Activated naive CD4-positive, alpha-beta T cell treated with anti-CD3 and anti-CD28 coated beads, Interleukin-2, amount 50 U/mL, for 24 hours (primary cell): ENCODE measurements around the gene BCORL1.

Experiments used
- H3K27ac Mint-ChIP-seq: one replicate; pipeline ENCODE4 v1.8.0; 2021; ENCODE audit warnings: mild to moderate bottlenecking, mixed read lengths
- H3K27me3 Mint-ChIP-seq: one replicate; pipeline ENCODE4 v1.8.0; 2021; ENCODE audit warnings: mixed read lengths
- H3K36me3 Mint-ChIP-seq: one replicate; pipeline ENCODE4 v1.8.0; 2021; ENCODE audit warnings: mixed read lengths
- H3K4me1 Mint-ChIP-seq: one replicate; pipeline ENCODE4 v1.8.0; 2021; ENCODE audit warnings: mixed read lengths
- H3K4me3 Mint-ChIP-seq: one replicate; pipeline ENCODE4 v1.8.0; 2021; ENCODE audit warnings: mild to moderate bottlenecking, mixed read lengths
- H3K9me3 Mint-ChIP-seq: one replicate; pipeline ENCODE4 v1.8.0; 2021; ENCODE audit warnings: mixed read lengths

BCORL1 gene, protein sequence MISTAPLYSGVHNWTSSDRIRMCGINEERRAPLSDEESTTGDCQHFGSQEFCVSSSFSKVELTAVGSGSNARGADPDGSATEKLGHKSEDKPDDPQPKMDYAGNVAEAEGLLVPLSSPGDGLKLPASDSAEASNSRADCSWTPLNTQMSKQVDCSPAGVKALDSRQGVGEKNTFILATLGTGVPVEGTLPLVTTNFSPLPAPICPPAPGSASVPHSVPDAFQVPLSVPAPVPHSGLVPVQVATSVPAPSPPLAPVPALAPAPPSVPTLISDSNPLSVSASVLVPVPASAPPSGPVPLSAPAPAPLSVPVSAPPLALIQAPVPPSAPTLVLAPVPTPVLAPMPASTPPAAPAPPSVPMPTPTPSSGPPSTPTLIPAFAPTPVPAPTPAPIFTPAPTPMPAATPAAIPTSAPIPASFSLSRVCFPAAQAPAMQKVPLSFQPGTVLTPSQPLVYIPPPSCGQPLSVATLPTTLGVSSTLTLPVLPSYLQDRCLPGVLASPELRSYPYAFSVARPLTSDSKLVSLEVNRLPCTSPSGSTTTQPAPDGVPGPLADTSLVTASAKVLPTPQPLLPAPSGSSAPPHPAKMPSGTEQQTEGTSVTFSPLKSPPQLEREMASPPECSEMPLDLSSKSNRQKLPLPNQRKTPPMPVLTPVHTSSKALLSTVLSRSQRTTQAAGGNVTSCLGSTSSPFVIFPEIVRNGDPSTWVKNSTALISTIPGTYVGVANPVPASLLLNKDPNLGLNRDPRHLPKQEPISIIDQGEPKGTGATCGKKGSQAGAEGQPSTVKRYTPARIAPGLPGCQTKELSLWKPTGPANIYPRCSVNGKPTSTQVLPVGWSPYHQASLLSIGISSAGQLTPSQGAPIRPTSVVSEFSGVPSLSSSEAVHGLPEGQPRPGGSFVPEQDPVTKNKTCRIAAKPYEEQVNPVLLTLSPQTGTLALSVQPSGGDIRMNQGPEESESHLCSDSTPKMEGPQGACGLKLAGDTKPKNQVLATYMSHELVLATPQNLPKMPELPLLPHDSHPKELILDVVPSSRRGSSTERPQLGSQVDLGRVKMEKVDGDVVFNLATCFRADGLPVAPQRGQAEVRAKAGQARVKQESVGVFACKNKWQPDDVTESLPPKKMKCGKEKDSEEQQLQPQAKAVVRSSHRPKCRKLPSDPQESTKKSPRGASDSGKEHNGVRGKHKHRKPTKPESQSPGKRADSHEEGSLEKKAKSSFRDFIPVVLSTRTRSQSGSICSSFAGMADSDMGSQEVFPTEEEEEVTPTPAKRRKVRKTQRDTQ (N-terminal part only)

GRCh38 chrX:129982300-129983251 lies at the start of gene BCORL1:
BCORL1 (plus strand) TSS chrX:129982635; CDS start chrX:130005232, 22,597 bp downstream.
- no peak within 1 kb of the TSS for H3K4me3 Mint-ChIP-seq
- H3K27ac Mint-ChIP-seq: peak within 1 kb of the TSS; percentile 77
- no peaks in the 10 kb centered on the region for H3K27me3 Mint-ChIP-seq
- H3K36me3 Mint-ChIP-seq: no peaks in the 10 kb centered on the region
- H3K4me1 Mint-ChIP-seq: peaks cover 24% of the 10 kb centered on the region
- no peaks in the 10 kb centered on the region for H3K9me3 Mint-ChIP-seq

DNA sequence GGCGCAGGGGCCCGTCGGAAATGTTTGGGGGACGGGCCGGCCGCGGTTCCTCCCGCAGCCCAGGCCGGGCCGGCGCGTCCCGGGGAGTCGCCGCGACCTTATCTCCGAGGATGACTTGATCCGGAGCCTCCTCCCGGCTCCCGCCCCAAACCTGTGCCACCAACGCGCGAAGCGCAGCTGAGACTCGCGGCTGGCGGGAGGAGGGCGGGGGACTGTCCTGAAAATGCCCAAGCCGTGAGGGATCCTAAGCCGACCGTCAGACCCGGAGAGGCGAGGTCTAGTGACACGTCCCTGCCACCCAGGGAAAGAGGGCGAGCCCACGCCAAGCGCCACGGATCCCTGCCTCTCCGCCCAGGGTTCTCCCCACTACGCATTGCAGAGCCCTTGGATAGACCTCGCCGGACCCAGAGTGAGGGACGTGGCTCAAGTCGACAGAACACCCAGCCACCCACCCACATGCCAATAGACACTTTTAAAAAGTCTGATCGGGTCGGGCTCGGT lies 49.6 kb upstream of the BCORL1 start:
- peaks cover 16% of the 10 kb centered on the region for H3K4me1 Mint-ChIP-seq
- no peaks in the 10 kb centered on the region for H3K36me3 Mint-ChIP-seq
- H3K9me3 Mint-ChIP-seq: no peaks in the 10 kb centered on the region
- no peaks in the 10 kb centered on the region for H3K27me3 Mint-ChIP-seq
- H3K27ac Mint-ChIP-seq: no peak overlapping the region
- peak overlapping the region; percentile 39 for H3K4me3 Mint-ChIP-seq

- Mint-ChIP-seq H3K4me1 (peaks cover 24% of the 10 kb centered on the region), H3K9me3 (no peaks in the 10 kb centered on the region), H3K27ac (no peak overlapping the region), H3K27me3 (no peaks in the 10 kb centered on the region), H3K36me3 (no peaks in the 10 kb centered on the region), H3K4me3 (peak overlapping the region; percentile 75)
Observed at GRCh38 chrX:129933700-129934099, 48.7 kb upstream of the BCORL1 start.

DNA sequence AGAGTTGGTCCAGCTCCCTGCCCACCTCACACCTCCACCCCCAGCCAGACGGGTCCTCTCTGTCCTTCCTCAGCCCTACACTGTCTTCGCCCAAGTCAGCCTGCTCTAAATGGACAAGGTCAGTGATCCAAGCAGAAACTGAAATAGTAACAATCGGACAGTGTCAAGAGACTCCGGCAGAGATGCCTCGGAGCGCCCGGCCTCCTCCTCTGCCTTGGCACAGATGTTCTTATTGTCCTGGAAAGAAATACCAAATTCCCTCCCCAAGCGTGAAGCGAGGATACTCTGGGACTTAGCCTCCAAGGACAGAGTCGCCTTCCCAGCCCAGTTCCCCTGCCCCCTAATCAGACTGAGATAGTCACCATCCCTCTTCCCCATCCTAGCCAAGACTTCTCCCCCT lies 48.0 kb upstream of the BCORL1 start:
- Mint-ChIP-seq H3K36me3 (no peaks in the 10 kb centered on the region), H3K27me3 (no peaks in the 10 kb centered on the region), H3K27ac (no peak overlapping the region), H3K4me1 (peaks cover 24% of the 10 kb centered on the region), H3K4me3 (no peak overlapping the region), H3K9me3 (no peaks in the 10 kb centered on the region)

GRCh38 chrX:129934952-129935351 lies 47.5 kb upstream of the BCORL1 start:
- no peak overlapping the region for H3K4me3 Mint-ChIP-seq
- no peaks in the 10 kb centered on the region for H3K36me3 Mint-ChIP-seq
- H3K27ac Mint-ChIP-seq: no peak overlapping the region
- peaks cover 24% of the 10 kb centered on the region for H3K4me1 Mint-ChIP-seq
- no peaks in the 10 kb centered on the region for H3K27me3 Mint-ChIP-seq
- H3K9me3 Mint-ChIP-seq: no peaks in the 10 kb centered on the region

DNA sequence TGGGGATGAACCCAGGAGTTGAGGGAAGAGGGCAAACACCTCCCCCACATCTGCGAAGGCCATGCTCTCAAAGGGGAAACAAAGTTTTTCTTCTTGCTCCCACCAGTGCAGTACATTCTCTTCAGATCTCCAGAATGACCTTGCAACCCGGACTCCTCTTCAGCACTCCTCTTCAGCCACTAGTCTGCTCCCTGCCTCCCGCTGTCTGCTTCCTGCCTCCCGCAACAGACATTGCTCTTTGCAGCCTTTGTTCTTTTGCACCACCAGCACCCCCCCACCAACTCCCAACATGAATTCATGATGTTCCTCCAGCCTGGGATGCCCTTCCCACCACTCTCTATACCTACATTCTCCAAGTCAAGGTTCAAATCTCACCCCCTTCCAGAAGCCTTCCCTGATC lies 44.4 kb upstream of the BCORL1 start:
- Mint-ChIP-seq H3K27ac (no peak overlapping the region), H3K9me3 (no peaks in the 10 kb centered on the region), H3K27me3 (no peaks in the 10 kb centered on the region), H3K4me1 (peaks cover 21% of the 10 kb centered on the region), H3K36me3 (no peaks in the 10 kb centered on the region), H3K4me3 (no peak overlapping the region)

DNA sequence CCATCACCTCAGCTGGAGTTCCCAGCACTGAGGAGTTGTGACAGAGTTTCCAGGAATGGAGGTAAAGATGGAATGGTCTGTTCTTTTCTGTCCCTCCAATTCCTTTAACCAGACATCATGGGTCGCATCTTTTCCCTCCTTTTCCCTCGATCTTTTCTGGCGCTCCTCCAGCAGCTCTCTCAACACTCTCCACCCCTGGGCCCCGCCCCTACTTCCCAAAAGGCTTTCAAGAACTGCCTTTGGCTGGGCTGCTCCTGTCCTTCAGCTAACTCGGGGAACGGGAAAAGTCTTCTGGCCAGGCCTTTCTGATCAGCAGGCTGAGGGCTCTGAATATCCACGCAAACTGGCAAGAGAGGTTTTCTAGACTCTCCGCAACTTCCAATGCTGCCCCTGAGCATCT lies 42.4 kb upstream of the BCORL1 start:
- Mint-ChIP-seq H3K36me3 (no peaks in the 10 kb centered on the region), H3K4me1 (peaks cover 18% of the 10 kb centered on the region), H3K9me3 (no peaks in the 10 kb centered on the region), H3K27ac (no peak overlapping the region), H3K4me3 (no peak overlapping the region), H3K27me3 (no peaks in the 10 kb centered on the region)

- Mint-ChIP-seq H3K27ac (no peak overlapping the region), H3K27me3 (no peaks in the 10 kb centered on the region), H3K9me3 (no peaks in the 10 kb centered on the region), H3K4me3 (no peak overlapping the region), H3K36me3 (no peaks in the 10 kb centered on the region), H3K4me1 (peaks cover 18% of the 10 kb centered on the region)
Observed at GRCh38 chrX:129940721-129941120, 41.7 kb upstream of the BCORL1 start.

DNA sequence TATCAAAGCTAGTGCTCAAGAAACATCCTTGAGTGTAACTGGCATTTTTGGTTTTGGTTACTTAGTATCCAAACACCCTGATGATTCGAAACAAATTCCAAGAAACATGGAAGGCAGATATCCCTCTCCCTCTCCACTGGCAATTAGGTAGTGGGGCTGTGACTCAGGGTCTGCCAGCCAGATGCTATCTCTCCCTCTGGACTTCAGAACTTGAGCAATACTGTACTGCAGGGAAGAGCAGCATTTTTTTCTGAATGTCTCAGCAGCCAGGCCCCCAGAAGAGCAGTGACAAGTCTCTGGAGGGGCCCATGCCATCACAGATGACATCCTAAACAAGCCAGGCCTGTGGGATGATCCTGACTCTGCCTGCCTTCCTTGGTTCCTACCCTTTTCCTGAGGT lies 37.3 kb upstream of the BCORL1 start:
- Mint-ChIP-seq H3K27me3 (no peaks in the 10 kb centered on the region), H3K4me3 (no peak overlapping the region), H3K27ac (no peak overlapping the region), H3K36me3 (no peaks in the 10 kb centered on the region), H3K9me3 (no peaks in the 10 kb centered on the region), H3K4me1 (no peaks in the 10 kb centered on the region)

- peaks cover 11% of the 10 kb centered on the region for H3K4me1 Mint-ChIP-seq
- H3K27me3 Mint-ChIP-seq: no peaks in the 10 kb centered on the region
- no peaks in the 10 kb centered on the region for H3K36me3 Mint-ChIP-seq
- H3K4me3 Mint-ChIP-seq: peak overlapping the region; percentile 54
- no peaks in the 10 kb centered on the region for H3K9me3 Mint-ChIP-seq
- no peak overlapping the region for H3K27ac Mint-ChIP-seq
Observed at GRCh38 chrX:129953334-129953648, 29.1 kb upstream of the BCORL1 start.

GRCh38 chrX:129953881-129954280 lies 28.6 kb upstream of the BCORL1 start:
- Mint-ChIP-seq H3K9me3 (no peaks in the 10 kb centered on the region), H3K27me3 (no peaks in the 10 kb centered on the region), H3K4me1 (peaks cover 17% of the 10 kb centered on the region), H3K27ac (no peak overlapping the region), H3K36me3 (no peaks in the 10 kb centered on the region), H3K4me3 (peak overlapping the region; percentile 54)

DNA sequence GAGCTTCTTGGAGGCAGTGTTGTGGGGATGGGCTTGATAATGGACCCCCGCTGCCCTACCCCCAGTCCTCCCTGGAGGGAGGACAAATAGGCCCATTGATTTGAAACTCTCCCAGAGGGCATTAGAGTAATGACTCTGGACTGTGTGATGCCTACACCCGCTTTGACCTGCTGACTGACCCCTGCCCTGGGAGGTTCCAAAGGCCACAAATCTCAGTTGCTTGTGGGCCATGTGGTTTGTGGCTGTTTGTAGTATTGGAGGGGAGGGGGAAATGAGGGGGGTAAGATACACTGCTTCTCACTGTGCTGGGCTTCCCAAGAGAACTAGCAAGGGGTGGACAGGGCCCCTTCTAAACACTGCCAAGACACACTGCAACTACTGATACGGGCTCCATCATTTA lies 27.6 kb upstream of the BCORL1 start:
- no peaks in the 10 kb centered on the region for H3K27me3 Mint-ChIP-seq
- peaks cover 18% of the 10 kb centered on the region for H3K4me1 Mint-ChIP-seq
- no peak overlapping the region for H3K27ac Mint-ChIP-seq
- no peaks in the 10 kb centered on the region for H3K36me3 Mint-ChIP-seq
- no peaks in the 10 kb centered on the region for H3K9me3 Mint-ChIP-seq
- no peak overlapping the region for H3K4me3 Mint-ChIP-seq

DNA sequence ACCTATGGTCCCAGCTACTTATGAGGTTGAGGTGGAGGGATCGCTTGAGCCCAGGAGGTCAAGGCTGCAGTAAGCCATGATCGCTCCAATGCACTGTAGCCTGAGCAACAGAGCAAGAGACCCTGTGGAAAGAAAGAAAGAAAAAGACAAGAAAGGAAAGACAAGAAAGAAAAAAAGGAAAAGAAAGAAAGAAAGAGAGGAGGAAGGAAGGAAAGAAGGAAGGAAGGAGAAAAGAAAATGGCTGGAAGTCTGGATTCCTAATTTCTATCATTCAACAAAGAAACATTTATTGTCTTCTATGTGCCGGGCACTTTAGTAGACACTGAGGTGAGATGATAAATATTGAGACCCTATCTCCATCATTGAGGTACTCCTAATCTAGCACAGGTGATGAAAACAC lies 26.8 kb upstream of the BCORL1 start:
- no peaks in the 10 kb centered on the region for H3K9me3 Mint-ChIP-seq
- no peaks in the 10 kb centered on the region for H3K27me3 Mint-ChIP-seq
- peak overlapping the region; percentile 69 for H3K27ac Mint-ChIP-seq
- peak overlapping the region; percentile 45 for H3K4me3 Mint-ChIP-seq
- H3K4me1 Mint-ChIP-seq: peaks cover 21% of the 10 kb centered on the region
- no peaks in the 10 kb centered on the region for H3K36me3 Mint-ChIP-seq

- H3K9me3 Mint-ChIP-seq: no peaks in the 10 kb centered on the region
- H3K36me3 Mint-ChIP-seq: no peaks in the 10 kb centered on the region
- peaks cover 21% of the 10 kb centered on the region for H3K4me1 Mint-ChIP-seq
- no peak overlapping the region for H3K27ac Mint-ChIP-seq
- H3K4me3 Mint-ChIP-seq: peak overlapping the region; percentile 9
- H3K27me3 Mint-ChIP-seq: no peaks in the 10 kb centered on the region
Observed at GRCh38 chrX:129956145-129956544, 26.3 kb upstream of the BCORL1 start.
